SK-N-SH treated with all-trans-retinoic acid at 6 μM for 48 hours (cell line): Measurements from ENCODE around the gene PCF11.

Source experiments
- CREB5 ChIP-seq: fragments of 250-450 bp; sonication (Bioruptor Pico); IDR thresholded peaks from 2 replicates; pipeline ENCODE4 v1.5.1; 2020; ENCODE audit warnings: low read depth, mild to moderate bottlenecking, moderate library complexity
- POU6F1 ChIP-seq: fragments of 250-450 bp; sonication (Bioruptor Pico); IDR thresholded peaks from 2 replicates; pipeline ENCODE4 v1.8.0; 2021; ENCODE audit warnings: low read depth, mild to moderate bottlenecking, moderate library complexity, borderline replicate concordance
- RARB ChIP-seq: fragments of 250-450 bp; sonication (Bioruptor Pico); IDR thresholded peaks from 2 replicates; pipeline ENCODE4 v1.8.0; 2021; ENCODE audit warnings: mild to moderate bottlenecking, moderate library complexity
- SNAI2 ChIP-seq: fragments of 250-450 bp; sonication (Bioruptor Pico); IDR thresholded peaks from 2 replicates; pipeline ENCODE4 v1.5.0; 2020; ENCODE audit warnings: mild to moderate bottlenecking, moderate library complexity
- ZFP30 ChIP-seq: fragments of 450-650 bp; formaldehyde crosslinking; IDR thresholded peaks from 2 replicates; pipeline ENCODE4 v1.5.0; 2022; ENCODE audit warnings: mild to moderate bottlenecking, moderate library complexity
- ZNF565 ChIP-seq: fragments of 450-650 bp; formaldehyde crosslinking; conservative IDR thresholded peaks from 2 replicates; pipeline ENCODE4 v1.5.0; 2020; ENCODE audit warnings: low read depth, mild to moderate bottlenecking, moderate library complexity
- ZNF70 ChIP-seq: fragments of 450-650 bp; formaldehyde crosslinking; IDR thresholded peaks from 2 replicates; pipeline ENCODE4 v1.5.0; 2020; ENCODE audit warnings: mild to moderate bottlenecking, moderate library complexity
- TF ChIP-seq, protein P1 (sequence below): fragments of 250-450 bp; sonication (Bioruptor Pico); IDR thresholded peaks from 2 replicates; pipeline ENCODE4 v1.8.0; 2020; ENCODE audit warnings: mild to moderate bottlenecking, moderate library complexity, borderline replicate concordance
- TF ChIP-seq, protein P2 (sequence below): fragments of 250-450 bp; sonication (Bioruptor Pico); IDR thresholded peaks from 2 replicates; pipeline ENCODE4 v1.5.1; 2021; ENCODE audit warnings: mild to moderate bottlenecking, moderate library complexity

- TF ChIP-seq, protein P1, sequence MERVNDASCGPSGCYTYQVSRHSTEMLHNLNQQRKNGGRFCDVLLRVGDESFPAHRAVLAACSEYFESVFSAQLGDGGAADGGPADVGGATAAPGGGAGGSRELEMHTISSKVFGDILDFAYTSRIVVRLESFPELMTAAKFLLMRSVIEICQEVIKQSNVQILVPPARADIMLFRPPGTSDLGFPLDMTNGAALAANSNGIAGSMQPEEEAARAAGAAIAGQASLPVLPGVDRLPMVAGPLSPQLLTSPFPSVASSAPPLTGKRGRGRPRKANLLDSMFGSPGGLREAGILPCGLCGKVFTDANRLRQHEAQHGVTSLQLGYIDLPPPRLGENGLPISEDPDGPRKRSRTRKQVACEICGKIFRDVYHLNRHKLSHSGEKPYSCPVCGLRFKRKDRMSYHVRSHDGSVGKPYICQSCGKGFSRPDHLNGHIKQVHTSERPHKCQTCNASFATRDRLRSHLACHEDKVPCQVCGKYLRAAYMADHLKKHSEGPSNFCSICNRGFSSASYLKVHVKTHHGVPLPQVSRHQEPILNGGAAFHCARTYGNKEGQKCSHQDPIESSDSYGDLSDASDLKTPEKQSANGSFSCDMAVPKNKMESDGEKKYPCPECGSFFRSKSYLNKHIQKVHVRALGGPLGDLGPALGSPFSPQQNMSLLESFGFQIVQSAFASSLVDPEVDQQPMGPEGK (CRISPR knock-in tag), result no peak
- TF ChIP-seq RARB (no peak), CREB5 (CRISPR knock-in tag) (no peak), ZFP30 (CRISPR knock-in tag) (no peak), ZNF70 (CRISPR knock-in tag) (no peak), ZNF565 (CRISPR knock-in tag) (no peak), POU6F1 (no peak), SNAI2 (CRISPR knock-in tag) (no peak)
- TF ChIP-seq, protein P2, sequence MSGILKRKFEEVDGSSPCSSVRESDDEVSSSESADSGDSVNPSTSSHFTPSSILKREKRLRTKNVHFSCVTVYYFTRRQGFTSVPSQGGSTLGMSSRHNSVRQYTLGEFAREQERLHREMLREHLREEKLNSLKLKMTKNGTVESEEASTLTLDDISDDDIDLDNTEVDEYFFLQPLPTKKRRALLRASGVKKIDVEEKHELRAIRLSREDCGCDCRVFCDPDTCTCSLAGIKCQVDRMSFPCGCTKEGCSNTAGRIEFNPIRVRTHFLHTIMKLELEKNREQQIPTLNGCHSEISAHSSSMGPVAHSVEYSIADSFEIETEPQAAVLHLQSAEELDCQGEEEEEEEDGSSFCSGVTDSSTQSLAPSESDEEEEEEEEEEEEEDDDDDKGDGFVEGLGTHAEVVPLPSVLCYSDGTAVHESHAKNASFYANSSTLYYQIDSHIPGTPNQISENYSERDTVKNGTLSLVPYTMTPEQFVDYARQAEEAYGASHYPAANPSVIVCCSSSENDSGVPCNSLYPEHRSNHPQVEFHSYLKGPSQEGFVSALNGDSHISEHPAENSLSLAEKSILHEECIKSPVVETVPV (CRISPR knock-in tag), result no peak
Observed at GRCh38 chr11:83122050-83122449, 34.9 kb upstream of the PCF11 start.
